HUES48 (cell line): ENCODE measurements around the gene OR52A5.

Source experiments
- H3K27ac ChIP-seq: one replicate; pipeline ENCODE4 v1.7.0; 2013; ENCODE audit warnings: low read depth, low read length, inconsistent platforms
- H3K27me3 ChIP-seq: 2 replicates; pipeline ENCODE4 v1.6.1; 2013; ENCODE audit warnings: mild to moderate bottlenecking, low read length; ENCODE audit not compliant: control insufficient read depth, insufficient read depth
- H3K36me3 ChIP-seq: 2 replicates; pipeline ENCODE4 v1.6.1; 2013; ENCODE audit warnings: low read length; ENCODE audit not compliant: control insufficient read depth, insufficient read depth
- H3K4me1 ChIP-seq: 2 replicates; pipeline ENCODE4 v1.6.1; 2013; ENCODE audit warnings: mild to moderate bottlenecking, low read length; ENCODE audit not compliant: control insufficient read depth, insufficient read depth
- H3K4me3 ChIP-seq: 2 replicates; pipeline ENCODE4 v1.5.1; 2013; ENCODE audit warnings: mild to moderate bottlenecking, low read depth, low read length
- H3K9ac ChIP-seq: 2 replicates; pipeline ENCODE4 v1.6.1; 2013; ENCODE audit warnings: mild to moderate bottlenecking, low read depth, low read length, moderate library complexity
- H3K9me3 ChIP-seq: 2 replicates; pipeline ENCODE4 v1.6.1; 2013; ENCODE audit warnings: low read length; ENCODE audit not compliant: control insufficient read depth, insufficient read depth

OR52A5 gene

GRCh38 chr11:5107285-5107684, 30.9 kb downstream of the OR52A5 start:
- H3K27me3 ChIP-seq = no peaks in the 10 kb centered on the region
- H3K4me1 ChIP-seq = no peaks in the 10 kb centered on the region
- H3K9me3 ChIP-seq = no peaks in the 10 kb centered on the region
- H3K9ac ChIP-seq = no peak overlapping the region
- H3K27ac ChIP-seq = no peak overlapping the region
- no peaks in the 10 kb centered on the region for H3K36me3 ChIP-seq
- H3K4me3 ChIP-seq = no peak overlapping the region

- Histone ChIP-seq H3K36me3 (no peaks in the 10 kb centered on the region), H3K9ac (no peak overlapping the region), H3K9me3 (no peaks in the 10 kb centered on the region), H3K27me3 (no peaks in the 10 kb centered on the region), H3K4me3 (no peak overlapping the region), H3K4me1 (no peaks in the 10 kb centered on the region), H3K27ac (no peak overlapping the region)
These were observed 35.1 kb downstream of the OR52A5 start for GRCh38 chr11:5103066-5103465.

- no peak overlapping the region for H3K27ac ChIP-seq
- H3K27me3 ChIP-seq = no peaks in the 10 kb centered on the region
- no peaks in the 10 kb centered on the region for H3K4me1 ChIP-seq
- H3K9ac ChIP-seq = no peak overlapping the region
- H3K36me3 ChIP-seq = no peaks in the 10 kb centered on the region
- H3K9me3 ChIP-seq = no peaks in the 10 kb centered on the region
- H3K4me3 ChIP-seq = no peak overlapping the region
These were observed 35.9 kb downstream of the OR52A5 start for GRCh38 chr11:5102246-5102645.

GRCh38 chr11:5096011-5096410, 42.1 kb downstream of the OR52A5 start:
- H3K27me3 ChIP-seq = no peaks in the 10 kb centered on the region
- H3K4me3 ChIP-seq = no peak overlapping the region
- H3K27ac ChIP-seq = no peak overlapping the region
- H3K9ac ChIP-seq = no peak overlapping the region
- H3K9me3 ChIP-seq = no peaks in the 10 kb centered on the region
- H3K4me1 ChIP-seq = no peaks in the 10 kb centered on the region
- no peaks in the 10 kb centered on the region for H3K36me3 ChIP-seq

- Histone ChIP-seq H3K27ac (no peak overlapping the region), H3K27me3 (no peaks in the 10 kb centered on the region), H3K9me3 (no peaks in the 10 kb centered on the region), H3K36me3 (no peaks in the 10 kb centered on the region), H3K9ac (no peak overlapping the region), H3K4me1 (no peaks in the 10 kb centered on the region), H3K4me3 (no peak overlapping the region)
These were observed 45.2 kb downstream of the OR52A5 start for GRCh38 chr11:5092821-5093585.

GRCh38 chr11:5090668-5091067, 47.5 kb downstream of the OR52A5 start:
- Histone ChIP-seq H3K36me3 (no peaks in the 10 kb centered on the region), H3K9me3 (no peaks in the 10 kb centered on the region), H3K27ac (no peak overlapping the region), H3K27me3 (no peaks in the 10 kb centered on the region), H3K4me1 (no peaks in the 10 kb centered on the region), H3K4me3 (no peak overlapping the region), H3K9ac (no peak overlapping the region)

- Histone ChIP-seq H3K9me3 (no peaks in the 10 kb centered on the region), H3K36me3 (no peaks in the 10 kb centered on the region), H3K9ac (no peak overlapping the region), H3K27me3 (no peaks in the 10 kb centered on the region), H3K4me3 (no peak overlapping the region), H3K27ac (no peak overlapping the region), H3K4me1 (no peaks in the 10 kb centered on the region)
These were observed 49.6 kb downstream of the OR52A5 start for GRCh38 chr11:5088556-5088955.

- no peak overlapping the region for H3K9ac ChIP-seq
- no peaks in the 10 kb centered on the region for H3K36me3 ChIP-seq
- no peak overlapping the region for H3K4me3 ChIP-seq
These were observed 54.6 kb downstream of the OR52A5 start for GRCh38 chr11:5083602-5084001.

GRCh38 chr11:5081405-5081804, 56.8 kb downstream of the OR52A5 start:
- Histone ChIP-seq H3K4me1 (no peaks in the 10 kb centered on the region), H3K9ac (no peak overlapping the region), H3K27ac (no peak overlapping the region), H3K36me3 (no peaks in the 10 kb centered on the region), H3K9me3 (no peaks in the 10 kb centered on the region), H3K4me3 (no peak overlapping the region), H3K27me3 (no peaks in the 10 kb centered on the region)

More at GRCh38 chr11:5083602-5084001, 54.6 kb downstream of the OR52A5 start:
- H3K27ac ChIP-seq = no peak overlapping the region
- H3K9me3 ChIP-seq = no peaks in the 10 kb centered on the region
- H3K27me3 ChIP-seq = no peaks in the 10 kb centered on the region
- H3K4me1 ChIP-seq = no peaks in the 10 kb centered on the region
